Tibial nerve (tissue), 4 donors: Measurements from ENCODE around the gene LRRC75B. TPM values are rescaled to one million over a fixed set of nuclear protein-coding genes. Genes with fewer than 3 reads are reported as not detected.
"Not testable (repeated sequence)": the region's sequence is repeated elsewhere in the genome, so short reads cannot be mapped to it uniquely, and the experiment has no call there.

Source experiments
- DNase-seq, 2 donors: peaks; one replicate each; pipeline ENCODE4 v3.0.0-alpha.2; 2019; ENCODE audit warnings: low spot score in 2 of 2
- H3K27ac ChIP-seq, 4 donors: fragments of 200-600 bp; sonication (generic) in 3 of 4; one replicate each; pipeline ENCODE4 v1.5.1; 2017 to 2019; ENCODE audit warnings: mild to moderate bottlenecking in 1 of 4
- H3K27me3 ChIP-seq, 2 donors: fragments of 200-600 bp; sonication (generic) in 1 of 2; one replicate each; pipeline versions ENCODE4 v1.5.1 to v1.6.0; 2017 to 2019
- H3K36me3 ChIP-seq, 3 donors: fragments of 200-600 bp; sonication (generic); one replicate each; pipeline ENCODE4 v1.5.1; 2018 to 2019
- H3K4me1 ChIP-seq, 4 donors: fragments of 200-600 bp; sonication (generic) in 3 of 4; one replicate each; pipeline ENCODE4 v1.5.1; 2017 to 2019
- H3K4me3 ChIP-seq, 4 donors: fragments of 200-600 bp; sonication (generic) in 3 of 4; one replicate each; pipeline ENCODE4 v1.5.1; 2017 to 2019; ENCODE audit warnings: mild to moderate bottlenecking in 1 of 4, moderate library complexity in 1 of 4
- H3K9me3 ChIP-seq, 4 donors: fragments of 200-600 bp; sonication (generic) in 3 of 4; one replicate each; pipeline ENCODE4 v1.5.1; 2017 to 2019
- EP300 ChIP-seq, 2 donors: sonication (generic); formaldehyde crosslinking; IDR thresholded peaks; one replicate each; pipeline ENCODE4 v1.6.1; 2017; ENCODE audit warnings: antibody characterized with exemption in 2 of 2, mild to moderate bottlenecking in 1 of 2
- POLR2A ChIP-seq, 2 donors: fragments of 450-650 bp; IDR thresholded peaks; one replicate each; pipeline ENCODE4 v1.6.1; 2017; ENCODE audit warnings: antibody characterized with exemption in 2 of 2, mild to moderate bottlenecking in 2 of 2, moderate library complexity in 2 of 2
- WGBS, 2 donors: methylation state at CpG; one replicate each; pipeline ENCODE4 v1.1.5; 2018; 5-methylcytosine and 5-hydroxymethylcytosine counted together
- total RNA-seq, 4 donors: library from RNA; depleted of rRNA; stranded (reverse); fragments of >200 nt; gene quantifications; one replicate each; pipeline ENCODE4 v1.1.0, GENCODE V29; 2016
- TF ChIP-seq, protein P1 (sequence below), 5 experiments: fragments of 200-600 bp in 3 of 5; fragments of 450-650 bp in 2 of 5; sonication (generic) in 3 of 5; IDR thresholded peaks; one replicate each; pipeline ENCODE4 v1.5.1; 2016 to 2019; ENCODE audit warnings: antibody characterized with exemption in 5 of 5, mild to moderate bottlenecking in 3 of 5, moderate library complexity in 2 of 5

Gene LRRC75B
- total RNA-seq, 4 donors from 2014 or later, result 33.5 to 55.7 (median 40.2) TPM

DNA sequence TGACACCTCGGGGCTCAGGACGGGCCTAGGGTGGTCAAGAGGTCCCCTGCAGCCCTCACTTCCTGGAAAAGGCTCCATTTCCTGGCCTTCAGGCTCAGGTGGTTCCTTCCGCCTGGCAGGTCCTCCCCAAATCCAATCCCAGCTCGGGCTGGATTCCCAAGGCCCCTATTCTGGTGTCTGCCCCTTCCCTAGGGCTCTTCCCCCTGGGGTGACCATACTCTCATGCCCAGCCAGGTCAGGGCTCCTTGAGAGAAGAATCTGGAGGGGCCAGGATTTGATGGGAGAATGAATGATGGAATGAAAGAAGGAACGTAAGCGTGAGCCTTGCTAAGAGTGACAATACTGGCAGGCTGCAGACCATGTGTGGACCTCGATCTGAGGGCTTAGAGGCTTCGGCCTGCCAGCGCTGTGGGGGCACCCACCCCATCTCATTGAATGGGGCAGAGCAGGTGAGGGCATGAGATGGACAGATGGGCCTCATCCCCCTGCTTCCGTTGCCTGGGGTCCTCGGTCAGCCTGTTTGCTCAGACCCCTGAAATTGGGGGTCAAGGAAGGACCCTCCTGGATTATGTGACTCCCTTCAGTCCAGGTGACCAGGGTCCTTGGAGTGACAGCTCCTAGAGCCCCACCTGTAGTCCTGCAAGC, 9.4 kb upstream of the LRRC75B start:
- H3K36me3 ChIP-seq, H3K9me3 ChIP-seq, H3K27me3 ChIP-seq, H3K4me3 ChIP-seq, DNase-seq: not testable (repeated sequence)
- Histone ChIP-seq H3K27ac (peak overlapping the region in 1 of 4 donors; percentile 26), H3K4me1 (peaks cover 0 to 21% (median 2%) of the 10 kb centered on the region in 4 donors)
- WGBS, 2 donors, result 88 to 90% methylated on average over 11 of the region's 11 CpGs

DNA sequence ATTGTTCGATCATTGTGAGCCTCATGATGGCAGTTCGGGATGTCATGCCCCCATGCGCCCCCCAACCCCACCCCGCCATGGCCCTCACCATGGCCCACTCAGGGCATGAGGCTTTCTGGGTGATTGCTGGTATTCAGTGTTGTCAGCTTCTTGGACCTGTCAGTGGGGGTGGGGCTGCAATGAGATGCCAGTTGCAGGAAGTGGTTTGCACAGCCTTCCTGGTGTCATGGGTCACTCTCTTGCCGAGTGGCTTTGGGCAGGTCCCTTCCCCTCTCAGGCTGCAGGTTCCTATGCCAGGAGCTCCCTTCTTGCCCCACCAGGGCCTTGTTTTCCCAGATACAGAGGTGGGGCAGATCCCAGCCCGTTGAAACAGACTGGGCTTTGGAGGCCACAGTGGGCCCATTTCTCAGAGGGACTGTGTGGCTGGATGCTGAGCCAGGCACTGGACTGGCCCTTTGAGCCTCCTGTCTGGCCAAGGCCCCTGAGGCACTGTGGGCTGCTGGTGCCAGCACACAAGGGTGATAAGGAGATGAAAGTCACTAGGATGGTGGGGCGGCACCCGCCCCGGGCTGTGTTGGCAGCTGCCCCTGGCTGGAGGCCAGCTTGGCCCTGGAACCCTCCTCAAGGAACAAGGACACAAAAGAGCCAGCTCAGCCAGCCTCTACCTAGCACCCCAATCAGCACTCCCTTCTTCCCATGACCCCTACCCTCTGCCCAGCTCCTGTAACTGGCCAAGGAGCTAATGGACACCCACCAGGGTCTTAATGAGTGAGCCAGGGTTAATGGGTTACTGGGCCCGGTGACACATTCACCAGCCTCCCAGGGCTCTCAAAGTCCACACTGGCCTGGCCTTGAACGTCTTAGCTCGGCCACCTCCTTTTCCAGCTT, 8.6 kb upstream of the LRRC75B start:
- Histone ChIP-seq H3K36me3 (no peaks in the 10 kb centered on the region), H3K4me1 (peaks cover 0 to 21% (median 2%) of the 10 kb centered on the region in 4 donors), H3K4me3 (no peak overlapping the region), H3K27me3 (no peaks in the 10 kb centered on the region), H3K27ac (no peak overlapping the region), H3K9me3 (no peaks in the 10 kb centered on the region)
- WGBS, 2 donors, result 61 to 66% methylated on average over 11 to 12 of the region's 12 CpGs
- DNase-seq, result no peak
- TF ChIP-seq, protein P1, sequence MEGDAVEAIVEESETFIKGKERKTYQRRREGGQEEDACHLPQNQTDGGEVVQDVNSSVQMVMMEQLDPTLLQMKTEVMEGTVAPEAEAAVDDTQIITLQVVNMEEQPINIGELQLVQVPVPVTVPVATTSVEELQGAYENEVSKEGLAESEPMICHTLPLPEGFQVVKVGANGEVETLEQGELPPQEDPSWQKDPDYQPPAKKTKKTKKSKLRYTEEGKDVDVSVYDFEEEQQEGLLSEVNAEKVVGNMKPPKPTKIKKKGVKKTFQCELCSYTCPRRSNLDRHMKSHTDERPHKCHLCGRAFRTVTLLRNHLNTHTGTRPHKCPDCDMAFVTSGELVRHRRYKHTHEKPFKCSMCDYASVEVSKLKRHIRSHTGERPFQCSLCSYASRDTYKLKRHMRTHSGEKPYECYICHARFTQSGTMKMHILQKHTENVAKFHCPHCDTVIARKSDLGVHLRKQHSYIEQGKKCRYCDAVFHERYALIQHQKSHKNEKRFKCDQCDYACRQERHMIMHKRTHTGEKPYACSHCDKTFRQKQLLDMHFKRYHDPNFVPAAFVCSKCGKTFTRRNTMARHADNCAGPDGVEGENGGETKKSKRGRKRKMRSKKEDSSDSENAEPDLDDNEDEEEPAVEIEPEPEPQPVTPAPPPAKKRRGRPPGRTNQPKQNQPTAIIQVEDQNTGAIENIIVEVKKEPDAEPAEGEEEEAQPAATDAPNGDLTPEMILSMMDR (IDR thresholded peaks at IDR 0.05), result no peak
- TF ChIP-seq POLR2A (IDR thresholded peaks at IDR 0.05) (no peak), EP300 (IDR thresholded peaks at IDR 0.05) (no peak)

DNA sequence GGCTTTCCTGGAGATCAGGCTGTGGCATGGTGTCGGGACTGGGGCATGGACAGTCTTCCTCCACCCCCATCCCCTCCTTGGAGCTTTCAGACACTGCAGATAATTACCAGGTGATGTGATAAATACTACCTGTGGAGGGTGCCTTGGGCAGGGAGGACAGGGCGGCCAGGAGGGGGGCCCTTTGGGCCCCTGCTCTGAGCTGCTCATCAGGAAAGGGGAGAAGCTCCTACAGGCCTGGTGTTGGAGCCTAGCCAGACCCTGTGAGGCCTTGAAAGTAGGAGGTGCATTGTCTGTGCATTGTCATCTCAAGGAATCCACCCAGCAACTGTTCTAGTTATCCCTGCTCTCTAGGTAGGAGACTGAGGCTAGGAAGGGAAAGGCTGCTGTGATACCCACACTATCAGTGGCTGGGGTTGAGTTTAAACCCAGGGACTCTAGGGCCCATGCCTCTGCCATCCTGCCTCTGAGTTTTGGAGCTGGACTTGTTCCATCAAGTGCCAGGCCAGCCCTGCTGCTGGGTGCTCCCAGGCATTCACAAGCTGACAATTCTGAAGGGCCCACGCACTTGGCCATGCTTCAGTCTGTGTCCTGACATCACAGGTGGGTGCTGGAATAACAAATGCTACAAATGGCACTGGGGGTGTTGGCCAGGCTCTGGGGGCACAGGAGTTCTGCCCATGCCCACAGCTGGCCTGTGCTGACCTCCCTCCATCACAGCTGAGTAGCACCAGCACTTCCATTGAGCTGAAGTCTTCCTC, 7.3 kb upstream of the LRRC75B start:
- not testable (repeated sequence) for H3K36me3 ChIP-seq, H3K9me3 ChIP-seq, DNase-seq, H3K27ac ChIP-seq, H3K4me3 ChIP-seq, H3K27me3 ChIP-seq
- peaks cover 0 to 21% (median 2%) of the 10 kb centered on the region in 4 donors for H3K4me1 ChIP-seq
- 86 to 94% methylated on average over 3 of the region's 3 CpGs for WGBS, 2 donors

DNA sequence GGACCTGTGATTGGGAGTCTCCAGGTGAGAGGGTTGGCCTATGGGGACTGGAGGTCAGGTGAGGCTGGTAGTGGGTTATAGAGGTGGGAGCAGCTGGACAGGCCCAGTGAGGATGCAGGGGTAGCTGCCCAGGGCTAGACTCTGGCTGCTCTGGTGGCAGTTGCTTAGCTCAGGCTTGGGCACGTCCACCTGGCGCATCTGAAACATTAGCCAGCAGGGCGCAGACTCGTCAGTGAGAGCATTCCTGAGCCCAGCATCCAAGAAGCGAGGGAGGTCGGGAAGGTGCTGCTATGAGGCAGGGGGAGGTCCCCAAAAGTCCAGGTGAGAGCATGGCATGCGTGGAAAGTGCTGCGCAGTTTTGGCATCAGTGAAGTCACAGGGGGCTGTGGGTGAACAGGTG, 6.6 kb upstream of the LRRC75B start:
- WGBS, 2 donors, result 75 to 80% methylated on average over 8 of the region's 8 CpGs

DNA sequence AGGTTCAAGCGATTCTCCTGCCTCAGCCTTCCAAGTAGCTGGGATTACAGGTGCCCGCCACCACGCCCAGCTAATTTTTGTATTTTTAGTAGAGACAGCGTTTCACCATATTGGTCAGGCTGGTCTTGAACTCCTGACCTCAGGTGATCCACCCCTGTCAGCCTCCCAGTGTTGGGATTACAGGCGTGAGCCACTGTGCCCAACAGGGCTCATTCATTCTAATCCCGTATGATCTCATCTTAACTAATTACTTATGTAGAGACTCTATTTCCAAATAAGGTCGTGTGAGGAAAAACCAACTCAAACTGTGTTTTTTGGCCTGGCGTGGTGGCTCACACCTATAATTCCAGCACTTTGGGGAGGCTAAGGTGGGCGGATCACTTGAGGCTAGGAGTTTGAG, 4.2 kb upstream of the LRRC75B start:
- H3K27me3 ChIP-seq, H3K27ac ChIP-seq, H3K9me3 ChIP-seq, H3K4me3 ChIP-seq, H3K36me3 ChIP-seq, DNase-seq: not testable (repeated sequence)
- H3K4me1 ChIP-seq, result peaks cover 0 to 33% (median 15%) of the 10 kb centered on the region in 4 donors
- 85 to 86% methylated on average over 9 of the region's 9 CpGs for WGBS, 2 donors

More for the DNA sequence above, 6.6 kb upstream of the LRRC75B start:
- Histone ChIP-seq H3K36me3 (no peaks in the 10 kb centered on the region), H3K4me3 (no peak overlapping the region), H3K27me3 (no peaks in the 10 kb centered on the region), H3K9me3 (no peaks in the 10 kb centered on the region), H3K4me1 (peaks cover 0 to 25% (median 2%) of the 10 kb centered on the region in 4 donors), H3K27ac (no peak overlapping the region)
- no peak for TF ChIP-seq POLR2A (IDR thresholded peaks at IDR 0.05)
- TF ChIP-seq, protein P1 (IDR thresholded peaks at IDR 0.05), result no peak
- TF ChIP-seq EP300 (IDR thresholded peaks at IDR 0.05), result no peak
- no peak for DNase-seq

DNA sequence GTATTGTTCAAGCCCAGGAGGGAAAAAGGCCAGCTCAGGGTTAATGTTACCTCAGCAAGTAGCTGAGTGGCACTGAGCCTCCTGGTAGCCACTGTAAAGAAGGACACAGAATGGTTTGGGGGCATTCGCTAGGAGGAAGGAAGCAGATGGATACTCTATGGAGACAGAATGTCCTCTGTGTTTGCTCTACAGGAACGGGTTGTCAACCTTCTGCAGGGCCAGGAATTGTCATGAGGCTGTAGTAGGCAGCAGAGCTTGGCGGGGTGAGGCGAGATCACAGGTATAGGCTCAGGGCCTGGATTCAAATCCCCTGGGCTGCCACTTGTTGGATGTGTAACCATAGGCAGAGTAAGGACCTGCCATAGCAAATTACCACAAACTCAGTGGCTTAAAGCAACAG, 3.0 kb upstream of the LRRC75B start:
- peaks cover 0 to 34% (median 16%) of the 10 kb centered on the region in 4 donors for H3K4me1 ChIP-seq
- WGBS, 2 donors, result 87 to 90% methylated on average over 4 of the region's 4 CpGs
- H3K9me3 ChIP-seq, result no peaks in the 10 kb centered on the region
- H3K27me3 ChIP-seq, result no peaks in the 10 kb centered on the region
- TF ChIP-seq, protein P1 (IDR thresholded peaks at IDR 0.05), result no peak
- TF ChIP-seq EP300 (IDR thresholded peaks at IDR 0.05) (no peak), POLR2A (IDR thresholded peaks at IDR 0.05) (no peak)
- no peaks in the 10 kb centered on the region for H3K36me3 ChIP-seq
- no peak overlapping the region for H3K27ac ChIP-seq
- no peak for DNase-seq
- no peak overlapping the region for H3K4me3 ChIP-seq
